Endodermal cell (in vitro differentiated cells): ENCODE results near the gene CERT1. TPM values are rescaled to one million over a fixed set of nuclear protein-coding genes. Genes with fewer than 3 reads are reported as not detected.

Experiments
- DNase-seq: peaks from one replicate; pipeline ENCODE4 v3.0.0-alpha.2; 2017
- H3K27ac ChIP-seq: 2 replicates; pipeline ENCODE4 v1.5.1; 2013; ENCODE audit warnings: mild to moderate bottlenecking, low read depth, low read length, moderate library complexity
- H3K27me3 ChIP-seq: 2 replicates; pipeline ENCODE4 v1.6.1; 2013; ENCODE audit warnings: mild to moderate bottlenecking, low read length, moderate library complexity; ENCODE audit not compliant: insufficient read depth, control insufficient read depth, poor library complexity, severe bottlenecking
- H3K36me3 ChIP-seq: 2 replicates; pipeline ENCODE4 v1.7.0; 2013; ENCODE audit warnings: mild to moderate bottlenecking, low read length, moderate library complexity; ENCODE audit not compliant: control insufficient read depth, insufficient read depth
- H3K4me1 ChIP-seq: one replicate; pipeline ENCODE4 v1.7.0; 2013; ENCODE audit warnings: low read length; ENCODE audit not compliant: control insufficient read depth, insufficient read depth
- H3K4me3 ChIP-seq: 2 replicates; pipeline ENCODE4 v1.5.1; 2013; ENCODE audit warnings: mild to moderate bottlenecking, low read length, moderate library complexity
- H3K9ac ChIP-seq: 2 replicates; pipeline ENCODE4 v1.6.1; 2013; ENCODE audit warnings: mild to moderate bottlenecking, low read length, moderate library complexity; ENCODE audit not compliant: poor library complexity, severe bottlenecking; ENCODE audit errors: extremely low read depth
- H3K9me3 ChIP-seq: 2 replicates; pipeline ENCODE4 v1.6.1; 2013; ENCODE audit warnings: mild to moderate bottlenecking, low read length, moderate library complexity; ENCODE audit not compliant: control insufficient read depth
- H3K27ac Mint-ChIP-seq: 2 replicates; pipeline ENCODE4 v1.8.0; 2020; ENCODE audit warnings: mixed read lengths
- H3K27me3 Mint-ChIP-seq: 2 replicates; pipeline ENCODE4 v1.8.0; 2021; ENCODE audit warnings: mild to moderate bottlenecking, mixed read lengths; ENCODE audit not compliant: insufficient read depth
- H3K36me3 Mint-ChIP-seq: 2 replicates; pipeline ENCODE4 v1.8.0; 2020; ENCODE audit warnings: low read depth, mixed read lengths
- H3K4me1 Mint-ChIP-seq: 2 replicates; pipeline ENCODE4 v1.8.0; 2020; ENCODE audit warnings: mixed read lengths
- H3K4me3 Mint-ChIP-seq: 2 replicates; pipeline ENCODE4 v1.8.0; 2020; ENCODE audit warnings: mild to moderate bottlenecking, moderate library complexity, mixed read lengths
- H3K9me3 Mint-ChIP-seq: 2 replicates; pipeline ENCODE4 v1.8.0; 2020; ENCODE audit warnings: mild to moderate bottlenecking, mixed read lengths
- CTCF ChIP-seq: fragments of 200-600 bp; sonication (generic); conservative IDR thresholded peaks from 2 replicates; pipeline ENCODE4 v1.5.0; 2021; ENCODE audit warnings: antibody characterized with exemption, mild to moderate bottlenecking
- WGBS, 2 experiments: methylation state at CpG; one replicate each; pipeline versions ENCODE4 v1.1.5 to v1.1.7; 2013; ENCODE audit warnings: missing lambda C conversion rate in 2 of 2, mixed read lengths in 1 of 2; ENCODE audit not compliant: insufficient coverage in 1 of 2, insufficient read length in 1 of 2; 5-methylcytosine and 5-hydroxymethylcytosine counted together
- total RNA-seq, 2 donors: library from RNA; stranded (reverse); fragmentation: NEBNext Ultra II Directional in 1 of 2; extraction: Animal tissue kit (Norgen Biotek cat#: 25700) in 1 of 2; gene quantifications; 2 replicates in 1 of 2; 3 replicates in 1 of 2; pipeline ENCODE4 v1.2.1, GENCODE V29; 2021

The CERT1 gene
- total RNA-seq, 2 donors from 2014 or later, result 51.0 to 73.5 TPM

GRCh38 chr5:75460942-75461610, 50.4 kb downstream of the CERT1 start:
- Histone ChIP-seq H3K9me3 (peaks cover 5% of the 10 kb centered on the region), H3K27me3 (no peaks in the 10 kb centered on the region), H3K4me1 (peaks cover 19% of the 10 kb centered on the region), H3K4me3 (no peak overlapping the region), H3K36me3 (peaks cover 17% of the 10 kb centered on the region), H3K27ac (no peak overlapping the region), H3K9ac (no peak overlapping the region)
- Mint-ChIP-seq H3K27ac (no peak overlapping the region), H3K9me3 (peaks cover 4% of the 10 kb centered on the region), H3K4me3 (no peak overlapping the region), H3K27me3 (no peaks in the 10 kb centered on the region), H3K36me3 (peaks cover 23% of the 10 kb centered on the region), H3K4me1 (peaks cover 58% of the 10 kb centered on the region)
- peak; percentile 68 for DNase-seq
- 40 to 74% methylated on average over 1 to 8 of the region's 8 CpGs for WGBS, 2 experiments
- no peak for TF ChIP-seq CTCF

DNA sequence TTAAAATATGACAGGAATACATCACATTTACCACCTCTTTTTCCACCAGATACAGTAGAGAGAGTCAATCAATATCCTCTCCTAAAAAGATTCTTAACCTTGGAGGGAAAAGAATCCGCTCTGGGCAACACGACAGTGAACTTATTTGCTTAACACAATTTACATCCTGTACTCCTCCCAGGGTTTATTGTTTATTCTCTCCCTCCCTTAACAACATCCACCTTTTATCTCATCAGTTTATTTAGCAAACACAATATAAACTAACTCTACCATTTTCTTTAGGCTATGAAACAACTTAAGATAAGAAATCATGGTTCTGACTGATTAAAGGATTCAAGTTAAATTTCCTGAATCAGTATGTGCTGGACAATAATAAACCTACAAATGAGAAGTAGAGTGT, 50.9 kb downstream of the CERT1 start:
- no peaks in the 10 kb centered on the region for H3K27me3 Mint-ChIP-seq
- Histone ChIP-seq H3K9me3 (peaks cover 5% of the 10 kb centered on the region), H3K4me1 (peaks cover 13% of the 10 kb centered on the region), H3K4me3 (peak overlapping the region; percentile 10), H3K27ac (no peak overlapping the region), H3K27me3 (no peaks in the 10 kb centered on the region), H3K9ac (no peak overlapping the region), H3K36me3 (peaks cover 20% of the 10 kb centered on the region)
- H3K36me3 Mint-ChIP-seq, result peaks cover 27% of the 10 kb centered on the region
- H3K4me3 Mint-ChIP-seq, result no peak overlapping the region
- H3K9me3 Mint-ChIP-seq, result peaks cover 4% of the 10 kb centered on the region
- 52% methylated on average over 2 of the region's 2 CpGs; no CpG with 5 or more reads in 1 of the 2 experiments for WGBS, 2 experiments
- no peak for DNase-seq
- H3K4me1 Mint-ChIP-seq, result peaks cover 53% of the 10 kb centered on the region
- TF ChIP-seq CTCF, result no peak
- no peak overlapping the region for H3K27ac Mint-ChIP-seq

- Mint-ChIP-seq H3K36me3 (peaks cover 43% of the 10 kb centered on the region), H3K9me3 (peaks cover 4% of the 10 kb centered on the region), H3K27ac (no peak overlapping the region), H3K4me3 (no peak overlapping the region), H3K27me3 (no peaks in the 10 kb centered on the region), H3K4me1 (peaks cover 26% of the 10 kb centered on the region)
- no peaks in the 10 kb centered on the region for H3K27me3 ChIP-seq
- H3K9me3 ChIP-seq, result peaks cover 5% of the 10 kb centered on the region
- H3K4me3 ChIP-seq, result no peak overlapping the region
- no peak for DNase-seq
- no peak overlapping the region for H3K27ac ChIP-seq
- WGBS, 2 experiments, result 80 to 98% methylated on average over 1 to 8 of the region's 8 CpGs
- TF ChIP-seq CTCF, result no peak
- peaks cover 32% of the 10 kb centered on the region for H3K36me3 ChIP-seq
- H3K9ac ChIP-seq, result no peak overlapping the region
- H3K4me1 ChIP-seq, result no peaks in the 10 kb centered on the region
These were observed 53.7 kb downstream of the CERT1 start for GRCh38 chr5:75457691-75458090.
